Esophagus muscularis mucosa (tissue), 4 donors: Measurements from ENCODE around the gene GTF2IRD1. TPM values are rescaled to one million over a fixed set of nuclear protein-coding genes. Genes with fewer than 3 reads are reported as not detected.

Source experiments
- DNase-seq: peaks from one replicate; pipeline ENCODE4 v3.0.0-alpha.2; 2017; ENCODE audit errors: extremely low spot score
- H3K27ac ChIP-seq, 4 donors: fragments of 200-600 bp; sonication (generic); replicated peaks in 1 of 4; 1 replicate in 3 of 4; 2 replicates in 1 of 4; pipeline ENCODE4 v1.5.1; 2016 to 2019; ENCODE audit warnings: mild to moderate bottlenecking in 1 of 4
- H3K27me3 ChIP-seq, 4 donors: fragments of 200-600 bp; sonication (generic); one replicate each; pipeline versions ENCODE4 v1.5.1 to v1.6.0; 2016 to 2019
- H3K36me3 ChIP-seq, 4 donors: fragments of 200-600 bp; sonication (generic); one replicate each; pipeline ENCODE4 v1.5.1; 2016 to 2019
- H3K4me1 ChIP-seq, 4 donors: fragments of 200-600 bp; sonication (generic); one replicate each; pipeline ENCODE4 v1.5.1; 2016 to 2019
- H3K4me3 ChIP-seq, 4 donors: fragments of 200-600 bp; sonication (generic); 1 replicate in 2 of 4; 2 replicates in 2 of 4; pipeline ENCODE4 v1.5.1; 2016 to 2019; ENCODE audit warnings: mild to moderate bottlenecking in 4 of 4, moderate library complexity in 1 of 4
- H3K9me3 ChIP-seq, 4 donors: fragments of 200-600 bp; sonication (generic); 1 replicate in 3 of 4; 2 replicates in 1 of 4; pipeline ENCODE4 v1.5.1; 2016 to 2019
- CTCF ChIP-seq, 3 experiments: fragments of 200-600 bp in 2 of 3; fragments of 450-650 bp in 1 of 3; sonication (generic) in 2 of 3; IDR thresholded peaks; one replicate each; pipeline ENCODE4 v1.5.1; 2017 to 2019; ENCODE audit warnings: antibody characterized with exemption in 3 of 3, mild to moderate bottlenecking in 2 of 3, moderate library complexity in 1 of 3
- EP300 ChIP-seq: sonication (generic); formaldehyde crosslinking; IDR thresholded peaks from one replicate; pipeline ENCODE4 v1.6.1; 2017; ENCODE audit warnings: antibody characterized with exemption
- POLR2A ChIP-seq: fragments of 450-650 bp; IDR thresholded peaks from one replicate; pipeline ENCODE4 v1.6.1; 2017; ENCODE audit warnings: antibody characterized with exemption, moderate library complexity, mild to moderate bottlenecking, low read depth
- POLR2AphosphoS5 ChIP-seq, 2 donors: sonication (generic); formaldehyde crosslinking; IDR thresholded peaks; one replicate each; pipeline ENCODE4 v1.6.1; 2017; ENCODE audit warnings: antibody characterized with exemption in 2 of 2
- WGBS: methylation state at CpG from one replicate; pipeline ENCODE4 v1.1.5; 2018; 5-methylcytosine and 5-hydroxymethylcytosine counted together
- intact Hi-C: fragments of 100-400 bp; cut with DNase I; formaldehyde crosslinking; loops from one replicate; pipeline ENCODE4 v1.15.1; 2023
- total RNA-seq, 4 donors: library from RNA; depleted of rRNA; stranded (reverse); fragments of >200 nt; gene quantifications; one replicate each; pipeline versions ENCODE4 v1.1.0 to v1.2.1, GENCODE V29; 2016

Gene GTF2IRD1
- total RNA-seq, 4 donors from 2014 or later = 20.8 to 24.0 (median 22.0) TPM

- H3K4me3 ChIP-seq = no peak overlapping the region
- peaks cover 0 to 12% (median 8%) of the 10 kb centered on the region in 4 donors for H3K9me3 ChIP-seq
- WGBS = 74% methylated on average over 8 of the region's 10 CpGs
- H3K27me3 ChIP-seq = no peaks in the 10 kb centered on the region
- no peaks in the 10 kb centered on the region for H3K36me3 ChIP-seq
- DNase-seq = no peak
- no peak for TF ChIP-seq POLR2A
- no peak for TF ChIP-seq EP300
- TF ChIP-seq CTCF (IDR thresholded peaks at IDR 0.05) = no peak
- no peak for TF ChIP-seq POLR2AphosphoS5 (IDR thresholded peaks at IDR 0.05)
- no peak overlapping the region for H3K27ac ChIP-seq
- no peaks in the 10 kb centered on the region for H3K4me1 ChIP-seq
- intact Hi-C loops = loop anchor here (10.0 kb wide), 1 partner anchor 123 kb away; no protein-coding TSS in a partner anchor
Observed at GRCh38 chr7:74441801-74442200, 11.9 kb upstream of the GTF2IRD1 start.

GRCh38 chr7:74443543-74444247 lies 10.0 kb upstream of the GTF2IRD1 start:
- H3K4me3 ChIP-seq = no peak overlapping the region
- no peak for DNase-seq
- intact Hi-C loops = loop anchor here (10.0 kb wide), 1 partner anchor 121 kb away; no protein-coding TSS in a partner anchor
- H3K9me3 ChIP-seq = peaks cover 0 to 3% (median 1%) of the 10 kb centered on the region in 4 donors
- H3K4me1 ChIP-seq = no peaks in the 10 kb centered on the region
- H3K27me3 ChIP-seq = no peaks in the 10 kb centered on the region
- H3K27ac ChIP-seq = no peak overlapping the region
- 81% methylated on average over 20 of the region's 21 CpGs for WGBS
- no peak for TF ChIP-seq POLR2AphosphoS5 (IDR thresholded peaks at IDR 0.05)
- no peak for TF ChIP-seq CTCF (IDR thresholded peaks at IDR 0.05)
- TF ChIP-seq POLR2A = no peak
- TF ChIP-seq EP300 = no peak
- no peaks in the 10 kb centered on the region for H3K36me3 ChIP-seq

GRCh38 chr7:74449144-74449543 lies 4.6 kb upstream of the GTF2IRD1 start:
- no peaks in the 10 kb centered on the region for H3K27me3 ChIP-seq
- intact Hi-C loops = loop anchor here (10.0 kb wide), 1 partner anchor 116 kb away; no protein-coding TSS in a partner anchor
- TF ChIP-seq EP300 = no peak
- TF ChIP-seq POLR2AphosphoS5 (IDR thresholded peaks at IDR 0.05) = no peak
- TF ChIP-seq CTCF (IDR thresholded peaks at IDR 0.05) = no peak
- no peak for TF ChIP-seq POLR2A
- H3K4me3 ChIP-seq = no peak overlapping the region
- no peaks in the 10 kb centered on the region for H3K9me3 ChIP-seq
- peaks cover 4 to 19% (median 14%) of the 10 kb centered on the region in 4 donors for H3K4me1 ChIP-seq
- WGBS = 88% methylated on average over 4 of the region's 4 CpGs
- H3K27ac ChIP-seq = no peak overlapping the region
- DNase-seq = no peak
- H3K36me3 ChIP-seq = no peaks in the 10 kb centered on the region

- Histone ChIP-seq H3K9me3 (no peaks in the 10 kb centered on the region), H3K4me3 (no peak overlapping the region), H3K27ac (no peak overlapping the region), H3K36me3 (no peaks in the 10 kb centered on the region), H3K4me1 (peaks cover 9 to 27% (median 21%) of the 10 kb centered on the region in 4 donors), H3K27me3 (no peaks in the 10 kb centered on the region)
- no peak for DNase-seq
- peak in 1 of 2 donors; percentile 12 for TF ChIP-seq POLR2AphosphoS5 (IDR thresholded peaks at IDR 0.05)
- TF ChIP-seq EP300 = no peak
- TF ChIP-seq CTCF (IDR thresholded peaks at IDR 0.05) = peak; percentile 86 to 92 (median 90)
- TF ChIP-seq POLR2A = no peak
- intact Hi-C loops = loop anchor here (10.0 kb wide), 1 partner anchor 115 kb away; no protein-coding TSS in a partner anchor
- 79% methylated on average over 11 of the region's 15 CpGs for WGBS
Observed at GRCh38 chr7:74449809-74450397, 3.8 kb upstream of the GTF2IRD1 start.
